HepG2 (cell line): ENCODE results near the gene SLC2A10. TPM values are rescaled to one million over a fixed set of nuclear protein-coding genes. Genes with fewer than 3 reads are reported as not detected.

Experiments
- BCL3 ChIP-seq: sonication (generic); formaldehyde crosslinking; IDR thresholded peaks from 2 replicates; pipeline ENCODE4 v1.5.1; 2020; ENCODE audit warnings: mild to moderate bottlenecking, missing genetic modification reagents, moderate library complexity
- BCL6 ChIP-seq: IDR thresholded peaks from 2 replicates; pipeline ENCODE4 v1.6.1; 2016; ENCODE audit warnings: missing genetic modification reagents, missing compliant biosample characterization
- CENPT ChIP-seq: sonication (generic); formaldehyde crosslinking; IDR thresholded peaks from 2 replicates; pipeline ENCODE4 v1.8.0; 2022; ENCODE audit warnings: low read depth, mild to moderate bottlenecking, moderate library complexity, missing genetic modification reagents
- FOXO4 ChIP-seq: sonication (generic); formaldehyde crosslinking; conservative IDR thresholded peaks from 2 replicates; pipeline ENCODE4 v1.8.1; 2023; ENCODE audit warnings: missing genetic modification reagents
- GFI1 ChIP-seq: sonication (generic); formaldehyde crosslinking; IDR thresholded peaks from 2 replicates; pipeline ENCODE4 v1.5.0; 2020; ENCODE audit warnings: missing genetic modification reagents, mild to moderate bottlenecking, borderline replicate concordance
- HOXA7 ChIP-seq: sonication (generic); formaldehyde crosslinking; IDR thresholded peaks from 2 replicates; pipeline ENCODE4 v1.8.1; 2022; ENCODE audit warnings: mild to moderate bottlenecking, missing genetic modification reagents, moderate library complexity
- LRRFIP1 ChIP-seq: sonication (generic); formaldehyde crosslinking; conservative IDR thresholded peaks from 2 replicates; pipeline ENCODE4 v1.4.0; 2020; ENCODE audit warnings: missing genetic modification reagents
- MTF1 ChIP-seq: sonication (generic); formaldehyde crosslinking; IDR thresholded peaks from 2 replicates; pipeline ENCODE4 v1.5.0; 2020; ENCODE audit warnings: missing genetic modification reagents
- NFYB ChIP-seq: sonication (generic); formaldehyde crosslinking; IDR thresholded peaks from 2 replicates; pipeline ENCODE4 v1.4.0; 2020; ENCODE audit warnings: missing genetic modification reagents
- NR2F2 ChIP-seq: IDR thresholded peaks from 2 replicates; pipeline ENCODE4 v1.6.1; 2012; ENCODE audit warnings: low read depth, inconsistent platforms, borderline replicate concordance
- PHF8 ChIP-seq: sonication (generic); formaldehyde crosslinking; IDR thresholded peaks from 2 replicates; pipeline ENCODE4 v1.5.0; 2020; ENCODE audit warnings: missing genetic modification reagents
- SOX6 ChIP-seq, 2 experiments: fragments of 450-650 bp in 1 of 2; sonication (generic) in 1 of 2; formaldehyde crosslinking in 1 of 2; IDR thresholded peaks; 2 replicates each; pipeline versions ENCODE4 v1.4.0 to v1.6.1; 2017 to 2020; ENCODE audit warnings: antibody characterized with exemption in 1 of 2, mild to moderate bottlenecking in 1 of 2, missing genetic modification reagents in 1 of 2
- ZC3H13 ChIP-seq: sonication (generic); formaldehyde crosslinking; IDR thresholded peaks from 2 replicates; pipeline ENCODE4 v1.8.1; 2023; ENCODE audit warnings: mild to moderate bottlenecking, missing genetic modification reagents, moderate library complexity
- ZNF251 ChIP-seq: sonication (generic); formaldehyde crosslinking; IDR thresholded peaks from 2 replicates; pipeline ENCODE4 v1.9.0; 2021; ENCODE audit warnings: mild to moderate bottlenecking, missing genetic modification reagents
- ZNF598 ChIP-seq: sonication (generic); formaldehyde crosslinking; IDR thresholded peaks from 2 replicates; pipeline ENCODE4 v1.5.1; 2020; ENCODE audit warnings: mild to moderate bottlenecking, missing genetic modification reagents, borderline replicate concordance
- ZNF672 ChIP-seq: sonication (generic); formaldehyde crosslinking; IDR thresholded peaks from 2 replicates; pipeline ENCODE4 v1.8.1; 2022; ENCODE audit warnings: missing genetic modification reagents
- ZNF790 ChIP-seq: sonication (generic); formaldehyde crosslinking; IDR thresholded peaks from 2 replicates; pipeline ENCODE4 v1.8.0; 2022; ENCODE audit warnings: missing genetic modification reagents, mild to moderate bottlenecking, borderline replicate concordance
- polyA plus RNA-seq, 8 experiments: library from polyadenylated mRNA; depleted of rRNA in 3 of 8; stranded (reverse) in 7 of 8; unstranded in 1 of 8; fragments of >200 nt; fragmentation: Illumina TruSeq in 4 of 8; extraction: Trizol in 4 of 8; gene quantifications; 2 replicates each; pipeline versions ENCODE4 v1.2.1 to v1.2.3, GENCODE V29; 2011 to 2016; ENCODE audit warnings: low read depth in 4 of 8, missing spikeins in 1 of 8, mixed read lengths in 1 of 8; ENCODE audit not compliant: insufficient read depth in 1 of 8
- total RNA-seq, 5 experiments: library from RNA; depleted of rRNA; stranded (reverse); fragments of >200 nt; fragmentation: Illumina TruSeq; extraction: Trizol; gene quantifications; 2 replicates each; pipeline ENCODE4 v1.2.3, GENCODE V29; 2016; ENCODE audit warnings: low read depth in 1 of 5
- TF ChIP-seq, protein P1 (sequence below): sonication (generic); formaldehyde crosslinking; conservative IDR thresholded peaks from 2 replicates; pipeline ENCODE4 v1.4.0; 2020; ENCODE audit warnings: missing genetic modification reagents
- TF ChIP-seq, protein P2 (sequence below): sonication (generic); formaldehyde crosslinking; IDR thresholded peaks from 2 replicates; pipeline ENCODE4 v1.4.0; 2020; ENCODE audit warnings: missing genetic modification reagents

SLC2A10 gene
- total and polyA plus RNA-seq, 2 of the 13 experiments (the other 11 are each of a cell fraction or from before 2014, with no cell fraction given): 16.0 to 18.4 TPM

- TF ChIP-seq, protein P1, sequence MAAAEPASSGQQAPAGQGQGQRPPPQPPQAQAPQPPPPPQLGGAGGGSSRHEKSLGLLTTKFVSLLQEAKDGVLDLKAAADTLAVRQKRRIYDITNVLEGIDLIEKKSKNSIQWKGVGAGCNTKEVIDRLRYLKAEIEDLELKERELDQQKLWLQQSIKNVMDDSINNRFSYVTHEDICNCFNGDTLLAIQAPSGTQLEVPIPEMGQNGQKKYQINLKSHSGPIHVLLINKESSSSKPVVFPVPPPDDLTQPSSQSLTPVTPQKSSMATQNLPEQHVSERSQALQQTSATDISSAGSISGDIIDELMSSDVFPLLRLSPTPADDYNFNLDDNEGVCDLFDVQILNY (CRISPR knock-in tag): peak; percentile 59; the same call in 1 of the 2 replicates
- 0 out of 2 replicates have a peak, but pooled peaks have one; percentile 75 for TF ChIP-seq ZNF672 (CRISPR knock-in tag)
- peak; percentile 85; the same call in 1 of the 2 replicates for TF ChIP-seq ZNF790 (CRISPR knock-in tag)
- peak; percentile 46 for TF ChIP-seq NFYB (CRISPR knock-in tag)
- peak; percentile 48; the same call in 1 of the 2 replicates for TF ChIP-seq NR2F2
- 0 out of 2 replicates have a peak, but pooled peaks have one; percentile 19 for TF ChIP-seq LRRFIP1 (CRISPR knock-in tag)
- TF ChIP-seq SOX6 (IDR thresholded peaks at IDR 0.05): no peak
- TF ChIP-seq SOX6 (CRISPR knock-in tag; IDR thresholded peaks at IDR 0.05): peak; percentile 21; the same call in 1 of the 2 replicates
- peak; percentile 61; the same call in 1 of the 2 replicates for TF ChIP-seq GFI1 (CRISPR knock-in tag)
- peak; percentile 87; the same call in 1 of the 2 replicates for TF ChIP-seq CENPT (CRISPR knock-in tag)
- no peak for TF ChIP-seq BCL6
- TF ChIP-seq HOXA7 (CRISPR knock-in tag): peak; percentile 18; the same call in 1 of the 2 replicates
- TF ChIP-seq ZNF251 (CRISPR knock-in tag): no peak; the same call in 1 of the 2 replicates
- peak; percentile 99 for TF ChIP-seq PHF8 (CRISPR knock-in tag)
- TF ChIP-seq MTF1 (CRISPR knock-in tag): 0 out of 2 replicates have a peak, but pooled peaks have one; percentile 19
- TF ChIP-seq FOXO4 (CRISPR knock-in tag): peak; percentile 63; the same call in 1 of the 2 replicates
- TF ChIP-seq ZNF598 (CRISPR knock-in tag): peak; percentile 90
- TF ChIP-seq ZC3H13 (CRISPR knock-in tag): peak; percentile 69
- TF ChIP-seq, protein P2, sequence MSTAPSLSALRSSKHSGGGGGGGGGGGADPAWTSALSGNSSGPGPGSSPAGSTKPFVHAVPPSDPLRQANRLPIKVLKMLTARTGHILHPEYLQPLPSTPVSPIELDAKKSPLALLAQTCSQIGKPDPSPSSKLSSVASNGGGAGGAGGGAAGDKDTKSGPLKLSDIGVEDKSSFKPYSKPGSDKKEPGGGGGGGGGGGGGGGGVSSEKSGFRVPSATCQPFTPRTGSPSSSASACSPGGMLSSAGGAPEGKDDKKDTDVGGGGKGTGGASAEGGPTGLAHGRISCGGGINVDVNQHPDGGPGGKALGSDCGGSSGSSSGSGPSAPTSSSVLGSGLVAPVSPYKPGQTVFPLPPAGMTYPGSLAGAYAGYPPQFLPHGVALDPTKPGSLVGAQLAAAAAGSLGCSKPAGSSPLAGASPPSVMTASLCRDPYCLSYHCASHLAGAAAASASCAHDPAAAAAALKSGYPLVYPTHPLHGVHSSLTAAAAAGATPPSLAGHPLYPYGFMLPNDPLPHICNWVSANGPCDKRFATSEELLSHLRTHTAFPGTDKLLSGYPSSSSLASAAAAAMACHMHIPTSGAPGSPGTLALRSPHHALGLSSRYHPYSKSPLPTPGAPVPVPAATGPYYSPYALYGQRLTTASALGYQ (CRISPR knock-in tag): no peak
- peak; percentile 89; the same call in 1 of the 2 replicates for TF ChIP-seq BCL3 (CRISPR knock-in tag)
Measured at GRCh38 chr20:46709459-46710152, at the start of gene SLC2A10 (continued).
